Erythroblast (primary cell): ENCODE results near the gene KIAA1210.

ENCODE experiments used
- GATA1 ChIP-seq: IDR thresholded peaks from 2 replicates; pipeline ENCODE4 v1.6.1; 2011; ENCODE audit warnings: low read depth, mild to moderate bottlenecking, control low read depth, low read length, moderate library complexity
- POLR2A ChIP-seq: IDR thresholded peaks from 2 replicates; pipeline ENCODE4 v1.6.1; 2011; ENCODE audit warnings: mild to moderate bottlenecking, low read length

GRCh38 chrX:119042040-119042439 is 85.6 kb downstream of the KIAA1210 start:
- TF ChIP-seq POLR2A (no peak), GATA1 (no peak)
